ENCODE measurements around the gene PRPF6.

PRPF6 gene

DNA sequence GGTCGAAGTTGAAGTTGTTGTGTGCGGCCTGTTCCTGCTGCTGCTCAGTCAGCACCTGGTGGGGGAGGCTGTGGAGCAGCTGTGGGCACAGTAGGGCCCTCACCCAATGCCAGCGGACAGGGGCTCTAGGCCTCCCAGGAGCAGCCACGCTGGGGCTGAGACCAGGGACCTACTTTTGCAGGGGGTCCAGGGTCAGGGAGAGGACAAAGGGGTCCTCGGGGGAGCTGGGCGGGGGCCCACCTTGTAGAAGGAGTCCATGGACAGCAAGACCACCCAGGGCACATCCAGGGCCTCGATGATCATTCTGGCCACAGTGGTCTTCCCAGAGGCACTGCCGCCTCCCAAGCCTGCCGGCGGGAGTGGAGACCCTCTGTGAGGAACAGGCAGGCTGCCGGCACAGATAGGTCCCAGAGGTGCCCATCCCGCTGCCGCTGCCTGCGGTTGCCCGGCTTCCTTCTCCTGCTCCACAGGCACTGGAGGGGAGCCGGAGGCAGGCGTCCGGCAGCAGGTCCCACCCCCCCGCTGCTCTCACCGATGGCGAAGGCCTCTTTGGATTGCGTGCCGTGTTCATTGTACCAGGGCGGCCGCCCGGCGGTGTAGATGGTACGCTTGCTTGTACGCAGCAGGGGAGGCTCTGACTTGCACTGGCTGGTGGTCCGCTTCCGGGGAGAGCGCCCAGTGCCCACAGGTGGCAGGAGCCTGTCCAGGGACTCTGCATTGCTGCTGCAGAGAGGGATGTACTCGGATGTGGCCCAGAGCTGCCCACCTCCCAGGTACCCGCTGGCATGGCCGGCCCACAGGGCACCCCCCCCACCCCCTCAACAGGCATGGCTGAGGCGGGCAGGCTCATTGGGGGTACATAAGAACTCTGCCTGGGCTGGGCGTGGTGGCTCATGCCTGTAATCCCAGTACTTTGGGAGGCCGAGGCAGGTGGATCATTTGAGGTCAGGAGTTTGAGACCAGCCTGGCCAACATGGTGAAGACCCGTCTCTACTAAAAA lies 34.7 kb upstream of the PRPF6 start:
- no peak for ATAC-seq
- TF ChIP-seq ZNF565 (CRISPR knock-in tag; conservative IDR thresholded peaks at IDR 0.05; ENCODE audit: low read depth) = no peak
- TF ChIP-seq, protein P1, sequence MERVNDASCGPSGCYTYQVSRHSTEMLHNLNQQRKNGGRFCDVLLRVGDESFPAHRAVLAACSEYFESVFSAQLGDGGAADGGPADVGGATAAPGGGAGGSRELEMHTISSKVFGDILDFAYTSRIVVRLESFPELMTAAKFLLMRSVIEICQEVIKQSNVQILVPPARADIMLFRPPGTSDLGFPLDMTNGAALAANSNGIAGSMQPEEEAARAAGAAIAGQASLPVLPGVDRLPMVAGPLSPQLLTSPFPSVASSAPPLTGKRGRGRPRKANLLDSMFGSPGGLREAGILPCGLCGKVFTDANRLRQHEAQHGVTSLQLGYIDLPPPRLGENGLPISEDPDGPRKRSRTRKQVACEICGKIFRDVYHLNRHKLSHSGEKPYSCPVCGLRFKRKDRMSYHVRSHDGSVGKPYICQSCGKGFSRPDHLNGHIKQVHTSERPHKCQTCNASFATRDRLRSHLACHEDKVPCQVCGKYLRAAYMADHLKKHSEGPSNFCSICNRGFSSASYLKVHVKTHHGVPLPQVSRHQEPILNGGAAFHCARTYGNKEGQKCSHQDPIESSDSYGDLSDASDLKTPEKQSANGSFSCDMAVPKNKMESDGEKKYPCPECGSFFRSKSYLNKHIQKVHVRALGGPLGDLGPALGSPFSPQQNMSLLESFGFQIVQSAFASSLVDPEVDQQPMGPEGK (CRISPR knock-in tag; IDR thresholded peaks at IDR 0.05; ENCODE audit: borderline replicate concordance) = no peak
- no peak for TF ChIP-seq ZC3H10 (CRISPR knock-in tag; IDR thresholded peaks at IDR 0.05)
- no peak for TF ChIP-seq ZFP30 (CRISPR knock-in tag; IDR thresholded peaks at IDR 0.05)
- TF ChIP-seq SNAI2 (CRISPR knock-in tag; IDR thresholded peaks at IDR 0.05) = no peak
- TF ChIP-seq BACH2 (CRISPR knock-in tag; IDR thresholded peaks at IDR 0.05; ENCODE audit: borderline replicate concordance) = no peak
- TF ChIP-seq ZNF70 (CRISPR knock-in tag; IDR thresholded peaks at IDR 0.05) = no peak
- TF ChIP-seq, protein P2, sequence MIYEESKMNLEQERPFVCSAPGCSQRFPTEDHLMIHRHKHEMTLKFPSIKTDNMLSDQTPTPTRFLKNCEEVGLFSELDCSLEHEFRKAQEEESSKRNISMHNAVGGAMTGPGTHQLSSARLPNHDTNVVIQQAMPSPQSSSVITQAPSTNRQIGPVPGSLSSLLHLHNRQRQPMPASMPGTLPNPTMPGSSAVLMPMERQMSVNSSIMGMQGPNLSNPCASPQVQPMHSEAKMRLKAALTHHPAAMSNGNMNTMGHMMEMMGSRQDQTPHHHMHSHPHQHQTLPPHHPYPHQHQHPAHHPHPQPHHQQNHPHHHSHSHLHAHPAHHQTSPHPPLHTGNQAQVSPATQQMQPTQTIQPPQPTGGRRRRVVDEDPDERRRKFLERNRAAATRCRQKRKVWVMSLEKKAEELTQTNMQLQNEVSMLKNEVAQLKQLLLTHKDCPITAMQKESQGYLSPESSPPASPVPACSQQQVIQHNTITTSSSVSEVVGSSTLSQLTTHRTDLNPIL (CRISPR knock-in tag; IDR thresholded peaks at IDR 0.05; ENCODE audit: low read depth) = no peak
- no peak for TF ChIP-seq OSR1 (CRISPR knock-in tag; IDR thresholded peaks at IDR 0.05)
- no peak for TF ChIP-seq TSHZ2 (CRISPR knock-in tag; IDR thresholded peaks at IDR 0.05)
- TF ChIP-seq, protein P3, sequence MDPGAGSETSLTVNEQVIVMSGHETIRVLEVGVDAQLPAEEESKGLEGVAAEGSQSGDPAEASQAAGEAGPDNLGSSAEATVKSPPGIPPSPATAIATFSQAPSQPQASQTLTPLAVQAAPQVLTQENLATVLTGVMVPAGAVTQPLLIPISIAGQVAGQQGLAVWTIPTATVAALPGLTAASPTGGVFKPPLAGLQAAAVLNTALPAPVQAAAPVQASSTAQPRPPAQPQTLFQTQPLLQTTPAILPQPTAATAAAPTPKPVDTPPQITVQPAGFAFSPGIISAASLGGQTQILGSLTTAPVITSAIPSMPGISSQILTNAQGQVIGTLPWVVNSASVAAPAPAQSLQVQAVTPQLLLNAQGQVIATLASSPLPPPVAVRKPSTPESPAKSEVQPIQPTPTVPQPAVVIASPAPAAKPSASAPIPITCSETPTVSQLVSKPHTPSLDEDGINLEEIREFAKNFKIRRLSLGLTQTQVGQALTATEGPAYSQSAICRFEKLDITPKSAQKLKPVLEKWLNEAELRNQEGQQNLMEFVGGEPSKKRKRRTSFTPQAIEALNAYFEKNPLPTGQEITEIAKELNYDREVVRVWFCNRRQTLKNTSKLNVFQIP (CRISPR knock-in tag; IDR thresholded peaks at IDR 0.05; ENCODE audit: borderline replicate concordance, low read depth) = no peak
- TF ChIP-seq ZNF8 (CRISPR knock-in tag; IDR thresholded peaks at IDR 0.05) = no peak
- no peak for TF ChIP-seq TOX (CRISPR knock-in tag; IDR thresholded peaks at IDR 0.05; ENCODE audit: borderline replicate concordance)
- TF ChIP-seq ARNTL (CRISPR knock-in tag; IDR thresholded peaks at IDR 0.05; ENCODE audit: borderline replicate concordance, low read depth) = no peak
- no peak for TF ChIP-seq CSDC2 (CRISPR knock-in tag; IDR thresholded peaks at IDR 0.05)
- TF ChIP-seq GLIS3 (CRISPR knock-in tag; IDR thresholded peaks at IDR 0.05) = no peak
- no peak for TF ChIP-seq CSRNP3 (CRISPR knock-in tag; IDR thresholded peaks at IDR 0.05)
- TF ChIP-seq ISL1 (CRISPR knock-in tag; IDR thresholded peaks at IDR 0.05) = no peak
- TF ChIP-seq ESRRG (CRISPR knock-in tag; IDR thresholded peaks at IDR 0.05) = no peak
- TF ChIP-seq TCF4 (CRISPR knock-in tag; IDR thresholded peaks at IDR 0.05; ENCODE audit: borderline replicate concordance) = no peak

DNA sequence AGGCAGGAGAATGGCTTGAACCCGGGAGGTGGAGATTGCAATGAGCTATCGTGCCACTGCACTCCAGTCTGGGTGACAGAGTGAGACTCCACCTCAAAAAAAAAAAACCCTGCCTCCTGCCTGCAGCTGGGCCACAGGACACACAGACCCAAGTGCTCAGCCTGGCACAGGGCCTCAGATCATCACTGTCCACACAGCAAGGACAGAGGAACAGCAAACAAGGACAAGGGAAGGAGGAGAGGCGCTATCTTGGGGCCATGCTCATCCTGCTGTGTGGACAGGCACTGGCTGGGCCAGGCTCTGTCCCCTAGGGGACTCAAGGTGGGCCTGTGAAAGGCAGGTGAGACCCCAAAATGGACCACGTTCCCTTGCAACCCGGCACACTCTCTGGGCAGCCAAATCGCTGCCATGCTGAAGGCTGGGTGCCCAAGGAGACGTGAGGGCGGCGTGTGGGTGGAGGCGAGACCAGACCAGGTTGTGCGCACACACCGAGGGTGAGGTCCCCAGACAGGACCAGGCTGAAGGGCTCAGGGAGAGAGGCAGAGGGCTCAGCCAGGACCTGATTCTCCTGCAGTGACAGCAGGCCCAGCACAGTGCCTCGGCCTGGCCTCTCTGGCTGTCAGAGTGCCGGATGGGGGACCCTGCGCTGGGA lies 33.8 kb upstream of the PRPF6 start:
- no peak for ATAC-seq
- TF ChIP-seq, protein P3 (CRISPR knock-in tag; IDR thresholded peaks at IDR 0.05; ENCODE audit: borderline replicate concordance, low read depth) = no peak
- TF ChIP-seq ZNF8 (CRISPR knock-in tag; IDR thresholded peaks at IDR 0.05) (no peak), CSRNP3 (CRISPR knock-in tag; IDR thresholded peaks at IDR 0.05) (no peak), SNAI2 (CRISPR knock-in tag; IDR thresholded peaks at IDR 0.05) (no peak), ZNF565 (CRISPR knock-in tag; conservative IDR thresholded peaks at IDR 0.05; ENCODE audit: low read depth) (no peak), TSHZ2 (CRISPR knock-in tag; IDR thresholded peaks at IDR 0.05) (no peak), ZNF70 (CRISPR knock-in tag; IDR thresholded peaks at IDR 0.05) (no peak), PPARA (CRISPR knock-in tag; IDR thresholded peaks at IDR 0.05; ENCODE audit: borderline replicate concordance) (no peak), ZFP3 (CRISPR knock-in tag; IDR thresholded peaks at IDR 0.05) (no peak)

All from SK-N-SH treated with all-trans-retinoic acid at 6 μM for 48 hours (cell line).